ENCODE data around the gene GRK2. TPM values are rescaled to one million over a fixed set of nuclear protein-coding genes. Genes with fewer than 3 reads are reported as not detected.

GRK2 gene
- total and polyA plus RNA-seq, 2 of the 8 experiments (the other 6 are each of a cell fraction or from before 2014, with no cell fraction given): 47.3 to 49.7 TPM

GRCh38 chr11:67283481-67283963, 17.2 kb downstream of the GRK2 start:
- CTCF ChIA-PET (ENCODE audit: partially characterized antibody): interaction anchor here (1.0 to 3.6 kb wide), 12 partner anchors 8 to 84 kb away, joined by 3 to 19 read pairs (median 4); partner anchors contain the start of gene SSH3

More at GRCh38 chr11:67283481-67283963, 17.2 kb downstream of the GRK2 start:
- Histone ChIP-seq H4K8ac (ENCODE audit: extremely low read depth, insufficient read depth, low read length) (no peak overlapping the region), H3K18ac (ENCODE audit: extremely low read depth, low read length) (no peak overlapping the region), H3K79me1 (ENCODE audit: low read depth, low read length) (no peaks in the 10 kb centered on the region; the same call in 1 of the 2 replicates), H3K23me2 (ENCODE audit: low read depth, low read length) (peaks cover 2% of the 10 kb centered on the region; the same call in 1 of the 2 replicates), H2AK5ac (ENCODE audit: low read depth, low read length) (no peak overlapping the region), H3K14ac (ENCODE audit: insufficient read length) (no peak overlapping the region), H2BK20ac (ENCODE audit: low read length) (no peak overlapping the region), H3K4me1 (replicated peaks in 1 of 4; ENCODE audit: control insufficient read depth in 3 of 4, insufficient read depth in 4 of 4, low read length in 3 of 4) (peaks cover 0 to 10% (median 5%) of the 10 kb centered on the region in 4 experiments; a peak in 6 of 7 replicates), H2AFZ (ENCODE audit: low read length) (no peak overlapping the region), H2BK120ac (replicated peaks; ENCODE audit: low read depth, low read length) (no peak overlapping the region), H3K27ac (ENCODE audit: low read depth, low read length) (no peak overlapping the region), H2BK12ac (ENCODE audit: low read depth, low read length) (no peak overlapping the region), H3K4me3 (ENCODE audit: extremely low read depth in 1 of 4, insufficient read depth in 2 of 4, low read depth in 3 of 4, low read length in 4 of 4) (no peak overlapping the region), H3K56ac (replicated peaks; ENCODE audit: insufficient read length, low read depth, low read length) (no peak overlapping the region), H3K9ac (replicated peaks in 1 of 4; ENCODE audit: extremely low read depth in 1 of 4, low read depth in 3 of 4, low read length in 3 of 4) (no peak overlapping the region), H3K4ac (replicated peaks; ENCODE audit: insufficient read length, low read depth, low read length) (no peak overlapping the region), H2BK15ac (ENCODE audit: low read length) (no peak overlapping the region), H4K20me1 (replicated peaks in 1 of 2; ENCODE audit: control insufficient read depth in 1 of 2, insufficient read depth in 2 of 2, low read length in 2 of 2) (peaks cover 0 to 2% of the 10 kb centered on the region in 2 experiments), H3K9me3 (ENCODE audit: insufficient read depth in 2 of 2, low read depth in 1 of 2, low read length in 1 of 2) (no peaks in the 10 kb centered on the region), H3K27me3 (replicated peaks in 1 of 4; ENCODE audit: control insufficient read depth in 3 of 4, extremely low read depth in 1 of 4, insufficient read depth in 3 of 4, low read length in 3 of 4) (no peaks in the 10 kb centered on the region), H3K4me2 (ENCODE audit: insufficient read depth in 1 of 2, low read depth in 2 of 2, low read length in 2 of 2) (no peak overlapping the region), H3K79me2 (ENCODE audit: control insufficient read depth in 1 of 2, insufficient read depth in 2 of 2, low read length in 2 of 2) (no peaks in the 10 kb centered on the region), H3K36me3 (ENCODE audit: control insufficient read depth in 2 of 4, insufficient read depth in 4 of 4, low read length in 3 of 4) (peaks cover 15 to 55% (median 38%) of the 10 kb centered on the region in 4 experiments), H4K91ac (replicated peaks; ENCODE audit: insufficient read length, low read length) (no peak overlapping the region), H3K23ac (ENCODE audit: insufficient read length) (no peak overlapping the region), H2BK5ac (ENCODE audit: low read depth, low read length) (no peak overlapping the region), H4K5ac (ENCODE audit: insufficient read length, low read depth, low read length) (no peak overlapping the region)
- POLR2A ChIA-PET (ENCODE audit: partially characterized antibody): interaction anchor here (0.8 to 2.1 kb wide), 3 partner anchors 13 to 20 kb away, joined by 3 to 5 read pairs (median 4); partner anchors contain the start of gene SSH3
- TF ChIP-seq USF2 (IDR thresholded peaks at IDR 0.05; ENCODE audit: low read length) (no peak), RFX5 (IDR thresholded peaks at IDR 0.05; ENCODE audit: borderline replicate concordance, low read depth, low read length) (no peak), CREB1 (IDR thresholded peaks at IDR 0.05) (no peak), CHD2 (IDR thresholded peaks at IDR 0.05; ENCODE audit: low read length) (no peak), SIN3A (conservative IDR thresholded peaks at IDR 0.05 in 1 of 2, IDR thresholded peaks at IDR 0.05 in 1 of 2; ENCODE audit: low read depth in 1 of 2, low read length in 2 of 2) (no peak), SRF (IDR thresholded peaks at IDR 0.05; ENCODE audit: low read depth, low read length) (no peak)
- WGBS, 2 experiments (ENCODE audit: extremely low coverage in 1 of 2, insufficient coverage in 1 of 2, insufficient read length in 1 of 2, insufficient replicate concordance in 2 of 2, low coverage in 1 of 2, low lambda C conversion rate in 2 of 2, missing lambda C conversion rate in 1 of 2): 95% methylated on average over 13 of the region's 13 CpGs; no CpG with 5 or more reads in 1 of the 2 experiments
- FAIRE-seq: no peak
- DNase-seq (ENCODE audit: low read depth in 1 of 2, low spot score in 2 of 2): no peak

Data from H1 (cell line).